ENCODE data around the gene SARM1.

The SARM1 gene

DNA sequence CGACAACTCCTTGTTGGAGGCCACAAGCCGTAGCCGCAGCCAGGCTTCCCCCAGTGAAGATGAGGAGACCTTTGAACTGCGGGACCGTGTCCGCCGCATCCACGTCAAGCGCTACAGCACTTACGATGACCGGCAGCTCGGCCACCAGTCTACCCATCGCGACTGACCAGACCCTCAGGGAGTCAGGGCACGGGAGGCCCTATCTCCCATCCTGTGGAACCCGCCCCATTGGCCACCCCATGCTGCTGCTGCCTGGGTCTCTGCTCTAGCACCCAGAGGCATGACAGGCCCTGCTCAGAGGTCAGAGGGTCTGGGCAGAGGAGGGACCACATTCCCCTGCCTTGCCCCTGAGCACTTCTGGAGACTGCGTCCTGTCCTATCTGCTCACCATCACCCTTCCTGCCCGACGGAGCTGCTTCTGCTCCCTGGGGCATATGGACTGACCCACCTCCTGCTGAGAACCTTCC, 27.0 kb upstream of the SARM1 start:
- H3K4me3 ChIP-seq (ENCODE audit: low read depth, low read length): no peak overlapping the region
- TF ChIP-seq, protein P1, sequence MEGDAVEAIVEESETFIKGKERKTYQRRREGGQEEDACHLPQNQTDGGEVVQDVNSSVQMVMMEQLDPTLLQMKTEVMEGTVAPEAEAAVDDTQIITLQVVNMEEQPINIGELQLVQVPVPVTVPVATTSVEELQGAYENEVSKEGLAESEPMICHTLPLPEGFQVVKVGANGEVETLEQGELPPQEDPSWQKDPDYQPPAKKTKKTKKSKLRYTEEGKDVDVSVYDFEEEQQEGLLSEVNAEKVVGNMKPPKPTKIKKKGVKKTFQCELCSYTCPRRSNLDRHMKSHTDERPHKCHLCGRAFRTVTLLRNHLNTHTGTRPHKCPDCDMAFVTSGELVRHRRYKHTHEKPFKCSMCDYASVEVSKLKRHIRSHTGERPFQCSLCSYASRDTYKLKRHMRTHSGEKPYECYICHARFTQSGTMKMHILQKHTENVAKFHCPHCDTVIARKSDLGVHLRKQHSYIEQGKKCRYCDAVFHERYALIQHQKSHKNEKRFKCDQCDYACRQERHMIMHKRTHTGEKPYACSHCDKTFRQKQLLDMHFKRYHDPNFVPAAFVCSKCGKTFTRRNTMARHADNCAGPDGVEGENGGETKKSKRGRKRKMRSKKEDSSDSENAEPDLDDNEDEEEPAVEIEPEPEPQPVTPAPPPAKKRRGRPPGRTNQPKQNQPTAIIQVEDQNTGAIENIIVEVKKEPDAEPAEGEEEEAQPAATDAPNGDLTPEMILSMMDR (IDR thresholded peaks at IDR 0.05; ENCODE audit: low read depth, low read length): no peak
- TF ChIP-seq MAX (IDR thresholded peaks at IDR 0.05; ENCODE audit: low read depth, low read length) (no peak), POLR2A (IDR thresholded peaks at IDR 0.05; ENCODE audit: extremely low read depth, insufficient read length) (no peak), MYC (IDR thresholded peaks at IDR 0.05; ENCODE audit: low read depth, low read length) (no peak)
- DNase-seq (ENCODE audit: low read depth): no peak

DNA sequence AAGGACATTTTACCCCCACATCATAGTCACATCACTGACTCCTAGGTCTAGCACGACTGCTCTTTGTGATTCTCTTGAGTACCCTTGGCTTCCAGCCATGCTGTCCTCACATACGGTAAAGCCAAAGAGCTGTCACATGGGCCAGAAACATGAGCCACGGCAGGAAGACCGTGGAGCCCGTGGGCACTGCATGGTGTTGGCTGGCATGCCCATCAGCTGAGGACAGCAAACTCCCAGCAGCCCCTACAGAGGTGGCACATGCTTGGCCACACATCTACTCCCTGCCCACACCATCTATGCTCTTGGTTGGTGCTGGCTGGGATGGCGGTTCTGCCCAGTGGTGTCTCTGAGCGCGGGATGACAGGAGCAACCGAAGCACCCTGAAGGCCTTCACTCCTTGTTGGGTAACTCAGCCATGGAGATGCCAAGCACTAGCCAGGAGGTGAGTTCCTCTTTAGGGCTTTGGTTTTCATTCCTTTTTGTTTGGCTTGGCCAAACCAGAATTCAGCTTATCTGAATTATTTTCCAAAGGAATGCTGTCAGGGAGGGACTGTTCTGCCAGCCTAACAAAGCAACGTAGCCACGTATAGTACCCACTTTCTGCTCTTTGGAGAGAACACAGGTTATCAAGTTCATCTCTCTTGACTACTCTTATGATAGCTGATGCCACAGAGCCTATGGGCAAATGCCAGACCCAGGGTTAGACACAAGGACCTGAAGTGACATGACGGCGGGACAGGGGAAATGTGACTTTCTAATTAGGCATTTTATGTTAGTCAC, 25.9 kb upstream of the SARM1 start:
- no peak for DNase-seq (ENCODE audit: low read depth)
- H3K4me3 ChIP-seq (ENCODE audit: low read depth, low read length): no peak overlapping the region
- TF ChIP-seq POLR2A (IDR thresholded peaks at IDR 0.05; ENCODE audit: extremely low read depth, insufficient read length) (no peak), MAX (IDR thresholded peaks at IDR 0.05; ENCODE audit: low read depth, low read length) (no peak), MYC (IDR thresholded peaks at IDR 0.05; ENCODE audit: low read depth, low read length) (no peak)
- TF ChIP-seq, protein P1 (IDR thresholded peaks at IDR 0.05; ENCODE audit: low read depth, low read length): no peak

DNA sequence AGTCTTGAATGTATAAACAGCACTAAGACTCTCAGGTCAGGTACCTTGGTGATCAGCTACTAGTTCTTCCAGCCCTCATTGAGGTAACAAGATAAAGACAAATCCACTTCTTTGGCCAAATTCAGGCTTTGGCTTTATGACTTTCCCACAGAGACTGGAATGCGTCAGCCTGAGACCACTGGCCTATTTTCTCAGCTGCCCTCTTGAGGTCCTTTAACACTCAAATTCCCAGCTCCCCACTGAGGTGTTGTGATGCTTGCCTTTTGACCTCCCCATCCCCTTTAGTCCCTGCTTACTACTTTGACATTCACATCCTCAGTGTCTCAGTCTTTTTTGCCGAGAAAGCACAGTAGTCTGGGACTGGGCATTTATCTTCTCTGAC, 25.3 kb upstream of the SARM1 start:
- no peak for TF ChIP-seq MAX (IDR thresholded peaks at IDR 0.05; ENCODE audit: low read depth, low read length)
- no peak for TF ChIP-seq MYC (IDR thresholded peaks at IDR 0.05; ENCODE audit: low read depth, low read length)
- no peak for TF ChIP-seq POLR2A (IDR thresholded peaks at IDR 0.05; ENCODE audit: extremely low read depth, insufficient read length)
- TF ChIP-seq, protein P1 (IDR thresholded peaks at IDR 0.05; ENCODE audit: low read depth, low read length): no peak
- no peak for DNase-seq (ENCODE audit: low read depth)
- H3K4me3 ChIP-seq (ENCODE audit: low read depth, low read length): no peak overlapping the region

DNA sequence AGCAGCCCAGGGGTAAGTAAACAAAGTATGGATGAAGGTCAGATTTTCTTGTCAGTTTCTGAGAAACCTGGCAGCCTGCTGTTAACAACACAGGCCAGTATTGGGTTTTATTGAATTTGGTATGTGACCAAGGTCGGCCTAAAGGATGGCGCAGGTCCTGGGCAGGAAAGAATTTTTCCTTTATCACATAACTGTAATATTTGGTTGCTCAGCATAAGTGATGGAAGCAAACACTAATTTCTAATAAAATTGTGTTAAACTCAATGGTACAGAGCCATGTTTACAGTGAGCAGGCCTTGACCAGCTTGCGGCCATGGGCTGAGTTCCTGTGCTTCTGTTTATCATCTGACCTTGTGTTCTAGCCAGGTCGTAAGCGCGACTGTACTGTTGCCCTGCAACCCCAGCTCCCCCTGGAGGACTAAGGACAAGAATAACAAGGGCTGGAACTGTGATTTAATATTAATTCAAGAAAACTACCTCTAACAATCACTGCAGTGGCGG, 24.7 kb upstream of the SARM1 start:
- H3K4me3 ChIP-seq (ENCODE audit: low read depth, low read length): no peak overlapping the region
- peak; percentile 31 for DNase-seq (ENCODE audit: low read depth)
- TF ChIP-seq MYC (IDR thresholded peaks at IDR 0.05; ENCODE audit: low read depth, low read length): no peak
- TF ChIP-seq MAX (IDR thresholded peaks at IDR 0.05; ENCODE audit: low read depth, low read length): no peak
- TF ChIP-seq POLR2A (IDR thresholded peaks at IDR 0.05; ENCODE audit: extremely low read depth, insufficient read length): no peak
- TF ChIP-seq, protein P1 (IDR thresholded peaks at IDR 0.05; ENCODE audit: low read depth, low read length): peak; percentile 5

GRCh38 chr17:28347261-28347891, 24.1 kb upstream of the SARM1 start:
- DNase-seq (ENCODE audit: low read depth): no peak
- TF ChIP-seq, protein P1 (IDR thresholded peaks at IDR 0.05; ENCODE audit: low read depth, low read length): no peak
- no peak for TF ChIP-seq MAX (IDR thresholded peaks at IDR 0.05; ENCODE audit: low read depth, low read length)
- no peak for TF ChIP-seq MYC (IDR thresholded peaks at IDR 0.05; ENCODE audit: low read depth, low read length)
- no peak for TF ChIP-seq POLR2A (IDR thresholded peaks at IDR 0.05; ENCODE audit: extremely low read depth, insufficient read length)
- H3K4me3 ChIP-seq (ENCODE audit: low read depth, low read length): no peak overlapping the region

Measured in NB4 (cell line).